ENCODE data around the gene C20orf173.
"Not testable (repeated sequence)": the region's sequence is repeated elsewhere in the genome, so short reads cannot be mapped to it uniquely, and the experiment has no call there.

Gene C20orf173

DNA sequence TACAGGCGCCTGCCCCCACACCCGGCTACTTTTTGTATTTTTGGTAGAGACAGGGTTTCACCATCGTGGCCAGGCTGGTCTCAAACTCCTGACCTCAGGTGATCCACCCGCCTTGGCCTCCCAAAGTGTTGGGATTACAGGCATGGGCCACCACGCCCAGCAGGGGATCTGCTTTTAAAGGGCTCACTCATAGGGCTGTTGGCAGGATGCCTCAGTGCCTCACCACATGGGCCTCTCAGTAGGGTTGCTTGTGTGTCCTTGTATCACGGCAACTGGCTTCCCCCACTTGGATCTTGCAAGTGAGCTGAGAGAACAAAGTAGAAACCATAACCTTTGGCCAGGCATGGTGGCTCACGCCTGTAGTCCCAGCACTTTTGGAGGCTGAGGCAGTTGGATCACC lies 15.5 kb upstream of the C20orf173 start:
- not testable (repeated sequence) for DNase-seq

DNA sequence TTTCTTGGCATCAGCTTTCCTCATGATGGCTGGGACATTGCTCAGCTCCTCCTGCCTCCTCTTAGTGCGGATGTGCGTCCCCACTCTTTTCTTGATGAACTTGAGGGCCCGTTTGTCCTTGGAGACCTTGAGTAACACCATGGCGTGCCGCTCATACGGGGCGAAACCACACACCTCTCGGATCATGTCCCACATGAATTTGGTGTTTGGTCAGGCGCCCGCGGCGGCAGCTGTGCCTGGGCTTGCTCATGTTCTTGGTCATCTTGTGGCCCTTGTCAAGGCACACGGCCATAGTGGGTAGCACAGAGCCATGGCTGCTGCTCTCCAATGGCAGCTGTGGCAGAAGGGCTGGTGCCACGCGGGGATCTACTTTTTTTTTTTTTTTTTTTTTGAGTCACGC lies 15.0 kb upstream of the C20orf173 start:
- DNase-seq = no peak

DNA sequence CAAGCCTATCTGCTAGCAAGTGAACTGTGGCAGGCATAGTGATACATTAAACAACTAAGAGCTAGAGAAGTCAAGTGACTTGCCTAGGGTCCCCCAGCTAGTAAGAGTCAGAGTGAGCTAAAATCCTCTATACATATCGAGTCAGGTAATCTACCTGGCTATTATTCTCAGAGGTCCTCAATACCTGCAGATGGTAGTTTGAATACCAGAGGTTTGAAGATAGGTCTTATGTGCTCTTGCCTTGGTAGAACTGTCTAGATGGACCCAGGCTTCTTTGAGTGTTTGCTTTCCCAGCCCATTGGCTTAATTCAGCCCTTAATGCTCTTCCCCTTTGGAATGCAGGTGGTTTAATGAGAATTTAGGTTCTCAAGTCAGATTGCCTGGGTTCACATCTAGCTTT lies 13.5 kb upstream of the C20orf173 start:
- DNase-seq = no peak

DNA sequence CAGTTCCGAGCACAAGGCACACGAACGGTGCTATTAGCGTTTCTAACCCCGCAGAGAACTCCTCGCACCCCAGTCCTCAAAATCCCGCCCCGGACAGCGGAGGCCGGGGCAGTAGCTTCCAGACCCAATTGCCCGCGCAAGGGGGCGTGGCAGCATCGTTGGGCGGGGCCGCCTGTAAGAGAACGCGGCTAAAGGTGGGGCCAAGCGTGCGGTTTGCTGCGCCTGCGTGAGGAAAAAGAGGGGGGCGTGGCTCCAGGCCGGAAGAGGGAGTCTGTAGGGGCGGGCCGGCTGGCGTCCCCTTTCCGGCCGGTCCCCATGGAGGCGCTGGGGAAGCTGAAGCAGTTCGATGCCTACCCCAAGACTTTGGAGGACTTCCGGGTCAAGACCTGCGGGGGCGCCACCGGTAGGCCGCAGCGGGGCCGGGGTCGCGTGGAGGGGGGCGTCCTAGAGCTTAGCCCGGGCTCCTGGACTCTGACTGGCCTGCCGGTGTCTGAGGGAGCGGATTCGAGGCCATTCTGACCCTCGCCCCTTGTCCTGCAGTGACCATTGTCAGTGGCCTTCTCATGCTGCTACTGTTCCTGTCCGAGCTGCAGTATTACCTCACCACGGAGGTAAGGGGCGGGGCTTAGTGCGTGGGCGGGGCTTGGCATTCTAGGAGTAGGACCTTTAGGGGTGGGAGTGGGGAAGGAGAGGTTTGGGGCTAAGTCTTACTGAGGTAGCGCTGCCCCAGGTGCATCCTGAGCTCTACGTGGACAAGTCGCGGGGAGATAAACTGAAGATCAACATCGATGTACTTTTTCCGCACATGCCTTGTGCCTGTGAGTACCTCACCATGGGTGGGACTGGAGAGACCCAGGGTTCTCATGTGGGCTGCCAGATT lies 12.6 kb upstream of the C20orf173 start, which contains the start of gene ERGIC3:
Gene ERGIC3, plus strand, starts transcription at position 296 of the 880 bp plus-strand sequence. Its CDS starts 20 bp downstream, at position 316.
- peak; percentile 97 for DNase-seq

DNA sequence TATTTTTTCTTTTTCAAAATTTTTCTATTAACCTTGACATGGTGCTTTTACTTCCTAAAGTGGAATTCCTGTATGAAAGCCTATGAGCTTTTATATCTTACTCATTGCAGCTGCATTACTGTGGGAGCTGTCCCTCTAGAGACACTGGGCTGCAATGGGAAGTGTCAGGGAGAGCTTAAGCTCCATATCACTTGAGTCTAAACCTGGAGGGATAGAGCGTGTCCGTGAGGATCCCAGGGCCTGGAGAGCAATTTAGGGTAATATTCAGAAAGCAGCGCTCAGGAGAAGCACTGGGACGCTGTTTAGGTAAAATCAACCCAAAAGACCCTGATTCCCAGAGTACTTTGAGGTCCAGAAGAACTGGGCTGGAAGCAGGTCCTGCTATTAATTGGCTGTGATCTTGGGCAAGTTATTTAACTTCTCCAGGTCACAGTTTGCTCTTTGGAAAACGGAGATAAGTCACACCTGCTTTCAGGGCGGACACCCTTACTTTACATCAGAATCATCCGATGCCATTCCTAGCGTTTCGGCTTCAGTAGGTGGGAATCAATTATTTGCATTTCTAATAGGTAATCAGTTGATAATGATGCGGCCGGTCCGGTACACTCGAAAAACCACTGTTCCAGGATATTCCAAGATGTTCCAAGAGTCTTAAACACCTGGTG lies 11.8 kb upstream of the C20orf173 start:
- no peak for DNase-seq

DNA sequence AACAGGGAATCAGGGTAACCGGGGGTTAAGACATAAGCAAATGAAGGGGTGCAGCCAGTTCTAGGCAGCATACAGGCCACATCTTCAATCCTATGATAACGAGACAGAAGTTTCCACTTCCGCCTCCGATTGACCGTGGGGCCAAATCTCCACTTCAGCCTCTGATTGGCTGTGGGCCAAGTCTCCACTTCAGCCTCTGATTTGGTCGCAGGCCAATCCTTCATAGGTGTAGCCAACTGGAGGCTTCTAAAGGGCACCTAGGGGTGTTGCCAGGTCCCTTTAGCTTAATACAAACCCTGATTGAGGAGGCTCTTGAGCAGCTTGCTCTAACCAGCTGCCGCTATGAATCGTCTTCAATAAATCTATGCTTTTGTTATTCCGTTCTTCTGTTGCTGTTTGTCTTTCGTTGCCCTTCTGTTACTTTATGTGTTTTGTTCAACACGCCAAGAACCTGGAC lies 10.3 kb upstream of the C20orf173 start:
- peak; percentile 94 for DNase-seq

DNA sequence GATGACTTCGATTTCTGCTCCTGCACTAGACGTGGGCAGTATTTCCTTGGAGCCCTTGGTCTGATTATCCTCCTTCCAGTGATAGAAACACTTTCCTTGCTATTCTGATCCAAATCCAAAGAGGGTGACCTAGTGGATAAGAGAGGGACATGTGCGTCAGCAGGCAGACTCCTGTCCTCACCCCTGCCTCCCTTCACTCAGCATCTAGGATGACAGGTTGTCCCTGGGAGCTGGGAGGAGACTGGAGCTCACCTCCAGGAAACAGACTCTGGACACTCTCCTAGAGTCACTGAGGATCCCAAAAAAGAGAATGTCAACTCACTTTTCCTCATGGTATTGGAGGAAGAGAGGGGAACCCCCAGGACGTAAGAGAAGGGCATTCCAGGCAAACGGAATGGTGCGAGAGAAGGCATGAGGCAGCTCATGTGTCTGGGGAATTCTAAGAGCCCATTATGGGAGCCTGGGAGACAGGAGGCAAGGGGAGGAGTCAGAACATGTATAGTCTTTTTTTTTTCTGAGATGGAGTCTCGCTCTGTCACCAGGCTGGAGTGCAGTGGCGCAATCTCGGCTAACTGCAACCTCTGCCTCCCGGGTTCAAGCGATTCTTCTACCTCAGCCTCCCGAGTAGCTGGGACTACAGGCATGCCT lies 2.2 kb downstream of the C20orf173 start:
- DNase-seq = no peak

DNA sequence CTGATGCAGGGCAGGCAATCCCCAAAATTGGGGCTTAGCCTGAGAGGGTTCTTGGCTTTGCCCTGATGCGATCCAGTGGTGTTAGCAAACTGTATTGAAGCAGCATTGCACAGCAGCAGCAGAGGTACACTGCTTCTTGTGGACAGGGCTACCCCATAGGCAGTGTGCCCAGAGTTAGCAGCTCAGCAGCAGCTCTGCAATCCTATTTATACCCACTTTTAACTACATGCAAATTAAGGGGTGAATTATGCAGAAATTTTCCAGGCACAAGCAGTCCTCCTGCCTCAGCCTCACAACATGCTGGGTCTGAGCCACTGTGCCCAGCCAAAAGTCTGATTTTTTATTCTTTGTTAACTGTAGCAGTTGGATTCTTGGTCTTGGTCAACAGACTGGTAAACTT lies 3.8 kb downstream of the C20orf173 start:
- no peak for DNase-seq

DNA sequence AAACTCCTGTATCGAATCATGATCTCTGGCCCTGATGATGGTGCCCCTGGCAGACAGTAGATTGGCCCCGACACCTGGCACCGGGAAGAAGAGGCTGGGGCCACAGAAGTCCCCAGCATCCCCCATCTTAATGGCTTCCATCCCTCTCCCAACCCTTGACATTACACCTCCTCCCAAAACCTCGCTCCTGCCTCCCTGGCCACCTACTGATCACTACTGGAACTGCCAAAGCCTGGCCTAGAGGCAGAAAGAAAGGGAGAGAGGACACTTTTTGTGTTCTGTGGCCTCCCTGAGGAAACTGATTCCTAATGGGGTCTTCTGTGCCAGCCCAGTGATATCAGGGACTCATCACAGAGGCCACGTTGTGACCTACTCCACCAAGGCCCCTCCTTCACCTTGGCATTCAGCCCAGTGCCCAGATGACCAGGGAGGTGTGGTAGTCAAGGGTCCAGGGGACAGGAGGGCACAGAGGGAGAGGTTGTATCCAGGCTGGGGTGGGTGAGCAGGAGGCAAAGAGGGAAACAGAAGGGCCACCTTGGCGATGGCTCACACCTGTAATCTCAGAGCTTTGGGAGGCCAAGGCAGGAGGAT lies 6.1 kb downstream of the C20orf173 start:
- peak; percentile 3 for DNase-seq

DNA sequence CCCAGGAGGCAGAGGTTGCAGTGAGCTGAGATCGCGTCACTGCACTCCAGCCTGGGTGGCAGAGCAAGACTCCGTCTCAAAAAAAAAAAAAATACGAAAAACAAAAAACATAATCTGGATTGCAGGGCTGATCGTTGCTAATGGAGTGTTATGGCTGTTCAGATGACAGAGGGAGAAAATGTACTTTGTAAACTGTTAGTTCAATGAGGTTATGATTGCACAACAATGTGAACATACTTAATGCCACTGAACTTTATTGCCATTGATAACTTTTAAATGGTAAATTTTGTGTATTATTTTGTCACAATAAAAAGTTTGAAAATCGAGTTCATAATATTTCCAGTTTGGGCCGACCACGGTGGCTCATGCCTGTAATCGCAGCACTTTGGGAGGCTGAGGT lies 10.5 kb downstream of the C20orf173 start:
- no peak for DNase-seq

DNA sequence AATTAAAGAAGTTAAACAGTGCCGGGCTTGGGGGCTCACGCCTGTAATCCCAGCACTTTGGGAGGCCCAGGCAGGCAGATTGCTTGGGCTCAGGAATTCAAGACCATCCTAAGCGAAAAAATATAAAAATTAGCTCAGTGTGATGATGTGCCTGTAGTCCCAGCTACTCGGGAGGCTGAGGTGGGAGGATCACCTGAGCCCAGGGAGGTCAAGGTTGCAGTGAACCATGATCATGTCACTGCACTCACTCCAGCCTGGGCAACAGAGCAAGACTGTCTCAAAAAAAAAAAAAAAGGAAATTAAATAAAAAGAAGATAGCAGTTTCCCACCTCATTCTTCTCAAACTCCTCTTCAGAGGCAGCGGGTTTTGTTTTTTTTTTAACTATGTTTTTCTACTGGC lies 11.7 kb downstream of the C20orf173 start:
- DNase-seq = not testable (repeated sequence)

DNA sequence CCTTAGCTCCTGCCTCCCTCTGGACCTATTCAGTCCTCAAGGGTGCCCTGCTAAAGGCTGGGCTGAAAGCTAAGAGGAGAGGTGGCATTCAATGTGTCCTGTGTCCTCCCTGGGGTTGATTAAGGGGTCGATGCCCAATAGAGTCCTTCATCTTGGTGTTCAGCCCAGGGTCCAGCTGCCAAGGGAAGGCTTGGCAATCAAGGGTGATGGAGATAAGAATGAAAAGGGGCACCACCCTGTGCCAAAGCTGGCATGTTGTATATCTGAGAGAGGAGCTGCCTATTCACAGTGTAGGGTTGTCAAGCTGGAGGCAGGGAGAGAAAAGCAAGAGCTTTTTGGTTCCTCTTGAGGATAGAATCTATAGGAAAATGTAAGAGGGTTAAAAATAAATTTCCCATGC lies 12.3 kb downstream of the C20orf173 start:
- no peak for DNase-seq

DNA sequence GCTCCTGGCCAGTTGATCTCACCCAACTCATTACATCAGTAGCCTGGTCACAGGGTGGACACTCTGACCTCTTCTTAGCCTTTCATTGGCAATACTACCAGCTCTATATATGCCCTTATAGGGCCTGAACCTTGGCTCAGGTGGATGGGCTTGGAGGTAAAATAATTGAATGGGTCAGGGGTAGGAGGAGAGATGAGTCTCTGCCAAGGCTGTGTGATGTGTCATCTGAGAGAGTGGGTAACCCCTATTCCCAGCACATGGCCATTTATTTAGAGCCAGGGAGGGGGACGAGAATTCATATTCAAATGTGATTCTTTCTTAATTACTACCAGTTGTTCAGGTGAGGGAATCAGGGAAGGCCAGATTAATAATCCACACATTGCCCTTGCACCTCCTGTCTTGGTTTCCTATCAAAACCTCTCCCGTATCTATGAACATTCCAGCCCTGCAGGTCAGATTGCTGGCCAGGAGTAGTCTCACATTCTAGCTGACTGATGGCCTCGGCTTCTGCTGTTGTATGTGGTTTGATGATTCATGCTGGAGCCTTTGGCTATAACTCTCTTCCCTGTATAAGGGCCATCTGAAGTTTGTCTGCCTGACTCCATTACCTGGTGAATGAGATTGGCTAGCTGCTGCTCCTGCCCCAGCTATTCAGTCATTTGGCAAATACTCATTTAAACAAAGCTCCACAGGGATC lies 13.4 kb downstream of the C20orf173 start:
- DNase-seq = no peak

DNA sequence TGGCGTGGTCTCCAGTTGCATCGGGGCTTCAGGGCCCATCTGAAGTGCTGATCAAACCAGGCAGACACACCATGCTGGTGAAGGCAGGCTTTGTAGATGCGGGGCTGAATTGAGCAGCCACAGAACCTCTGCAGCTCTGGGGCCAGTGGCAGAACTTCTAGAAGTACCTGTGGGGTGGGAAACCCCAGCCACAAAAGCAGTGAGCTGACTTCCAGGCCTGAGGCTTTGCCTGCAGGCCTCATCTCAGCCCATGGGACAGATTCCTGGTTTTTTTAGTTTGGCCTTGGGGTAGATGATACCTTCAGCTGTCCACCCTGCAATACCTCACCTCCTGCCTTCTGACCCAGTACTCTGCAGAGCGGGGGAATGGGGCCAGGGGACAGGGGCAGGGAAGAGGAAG lies 14.1 kb downstream of the C20orf173 start:
- DNase-seq = no peak

DNA sequence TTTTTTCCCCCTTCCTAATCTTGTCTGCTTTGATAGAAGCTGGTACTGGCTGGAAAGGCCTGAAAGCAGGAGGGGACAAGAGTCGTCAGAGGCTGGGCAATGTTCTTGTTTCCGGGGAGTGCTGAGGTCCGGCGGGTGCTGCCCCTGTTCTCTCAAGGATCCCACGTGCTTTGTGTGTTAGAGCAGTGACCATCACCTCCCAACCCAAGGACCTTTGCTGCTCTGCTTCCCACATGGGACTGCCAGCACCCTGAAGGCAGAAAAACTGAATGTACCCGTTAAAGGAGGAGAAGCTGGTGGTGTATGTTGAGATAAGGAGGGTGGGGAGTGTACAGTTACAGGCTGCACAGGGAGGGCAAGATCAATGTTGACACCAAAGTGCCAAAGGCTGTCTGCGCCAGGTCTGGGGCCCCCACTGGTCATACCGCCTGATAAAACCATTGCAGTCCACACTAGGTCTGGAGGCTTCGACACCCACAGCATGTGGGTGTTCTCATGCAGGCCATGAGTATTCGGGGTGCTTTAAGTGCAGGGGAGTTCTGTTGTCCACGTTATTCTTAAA lies 15.0 kb downstream of the C20orf173 start:
- DNase-seq = no peak

DNA sequence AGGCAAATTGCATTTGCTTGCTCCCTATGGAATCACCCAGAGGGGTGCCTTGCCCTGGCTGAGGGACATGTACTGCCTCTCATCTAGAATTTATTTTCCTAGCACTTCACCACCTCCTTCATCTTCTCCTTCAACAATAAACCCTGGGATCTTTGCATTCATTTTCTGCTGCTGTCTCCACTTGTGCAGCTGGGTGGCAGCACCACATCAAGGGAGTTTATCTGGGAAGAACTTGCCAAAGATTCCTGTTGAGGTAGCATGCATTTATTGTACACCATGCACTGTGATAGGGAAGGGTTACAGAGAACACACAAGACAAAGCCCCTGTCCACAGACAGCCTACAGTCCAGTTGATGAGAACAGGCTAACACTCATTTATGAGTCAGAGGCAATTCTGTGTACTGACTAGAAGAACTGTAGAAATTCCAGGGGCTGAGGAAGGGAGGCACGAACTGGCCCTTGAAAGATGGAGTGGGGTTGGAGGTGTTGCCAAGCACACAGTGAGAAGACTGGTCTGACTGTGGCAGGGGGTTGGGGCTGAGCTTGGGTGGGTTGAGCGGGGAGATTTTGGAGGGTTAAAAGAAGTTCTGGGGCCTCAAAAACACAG lies 17.5 kb downstream of the C20orf173 start:
- DNase-seq = peak; percentile 5

DNA sequence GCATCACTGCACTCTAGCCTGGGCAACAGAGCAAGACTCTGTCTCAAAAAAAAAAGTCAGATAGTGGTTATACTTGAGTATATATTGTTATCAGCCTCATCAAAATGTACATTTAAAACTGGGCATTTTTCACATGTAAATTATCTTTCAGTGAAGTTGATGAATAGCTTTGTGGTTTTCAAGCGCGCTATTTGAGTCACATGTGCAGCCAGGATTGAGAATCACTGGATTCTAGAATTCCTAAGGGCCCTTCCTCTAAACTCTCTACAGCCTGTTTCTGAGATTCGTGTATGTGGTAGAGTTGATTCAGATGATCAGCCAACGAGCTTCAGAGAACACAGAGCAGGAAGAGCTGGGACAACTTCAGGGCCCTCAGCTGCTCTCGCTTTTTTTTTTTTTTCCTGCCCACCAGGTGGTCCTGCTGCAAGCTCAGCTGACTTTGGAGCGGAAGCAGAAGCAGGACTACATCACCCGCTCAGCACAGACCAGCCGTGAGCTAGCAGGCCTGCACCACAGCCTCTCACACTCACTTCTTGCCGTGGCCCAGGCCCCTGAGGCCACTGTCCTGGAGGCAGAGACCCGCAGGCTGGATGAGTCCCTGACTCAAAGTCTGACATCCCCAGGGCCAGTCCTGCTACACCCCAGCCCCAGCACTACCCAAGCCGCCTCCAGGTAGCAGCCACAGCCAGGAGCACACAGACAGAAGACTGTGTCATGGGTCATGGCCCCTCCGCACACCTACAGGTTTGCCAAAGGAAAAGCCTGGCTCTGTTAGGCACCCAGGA lies 18.3 kb downstream of the C20orf173 start:
- DNase-seq = no peak

DNA sequence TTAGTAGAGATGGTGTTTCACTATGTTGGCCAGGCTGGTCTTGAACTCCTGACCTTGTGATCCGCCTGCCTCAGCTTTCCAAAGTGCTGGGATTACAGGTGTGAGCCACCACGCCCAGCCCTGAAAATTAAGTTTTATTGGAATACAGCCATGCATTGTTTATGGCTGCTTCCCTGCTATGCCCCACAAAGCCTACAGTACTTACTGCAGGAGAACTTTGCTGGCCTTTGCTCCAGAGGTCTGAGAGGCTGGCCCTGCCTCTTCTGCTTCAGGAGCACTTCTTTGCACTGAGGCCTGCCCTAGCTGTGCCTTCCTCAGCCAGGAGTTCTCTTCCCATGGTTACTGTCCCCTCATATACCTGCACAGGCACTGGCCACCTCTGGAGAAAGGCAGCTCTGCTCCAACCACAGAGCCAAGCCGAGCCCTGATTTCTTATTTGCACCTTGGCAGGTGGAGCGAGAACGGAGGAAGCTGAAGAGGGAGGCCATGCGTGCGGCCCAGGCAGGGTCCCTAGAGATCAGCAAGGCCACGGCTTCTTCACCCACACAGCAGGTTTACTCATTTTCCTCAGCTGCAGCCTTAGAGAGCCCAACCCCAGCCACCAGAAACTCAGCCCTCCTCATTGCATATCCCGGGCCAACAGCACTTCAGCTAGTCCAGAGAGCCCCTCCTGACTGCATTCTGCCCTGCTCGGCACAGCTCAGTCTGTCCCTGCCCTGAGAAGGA lies 20.8 kb downstream of the C20orf173 start:
- no peak for DNase-seq

DNA sequence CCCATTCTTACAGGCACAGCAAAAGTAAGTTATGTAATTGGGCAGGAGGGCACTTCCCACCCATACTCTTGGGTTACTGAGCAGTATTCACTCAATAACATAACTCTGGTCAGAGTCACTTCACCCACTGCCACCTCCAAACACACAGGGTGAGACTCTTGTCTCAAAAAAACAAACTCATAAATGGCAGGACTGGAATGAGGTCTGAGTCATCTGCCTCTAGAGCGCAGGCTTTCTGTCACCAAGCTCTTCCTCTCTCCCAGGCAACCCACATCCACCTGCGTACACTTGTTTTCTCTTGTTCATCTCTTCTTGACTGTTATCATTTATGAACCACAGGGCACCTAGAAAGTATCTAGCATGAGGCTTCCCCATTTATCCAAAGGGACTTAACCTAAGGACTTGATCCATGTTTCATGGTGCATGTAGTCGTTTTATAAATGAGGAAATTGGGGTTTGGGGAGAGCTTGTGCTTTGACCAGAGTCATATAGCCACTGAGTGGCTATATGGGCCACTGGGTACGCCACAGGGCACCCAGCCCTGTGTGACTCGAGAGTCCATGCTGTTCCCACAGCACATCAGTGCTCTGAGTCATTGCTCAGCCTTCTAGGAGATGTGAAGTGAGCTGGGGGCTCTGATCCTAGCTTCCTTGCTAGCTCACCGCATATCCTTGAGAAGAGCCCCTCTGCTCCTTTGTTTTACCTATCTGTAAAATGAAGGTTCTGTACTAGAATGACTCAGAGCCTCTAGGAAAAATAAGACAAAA lies 22.4 kb downstream of the C20orf173 start:
- DNase-seq = no peak
